ENCODE data around the gene NOXO1. TPM values are rescaled to one million over a fixed set of nuclear protein-coding genes. Genes with fewer than 3 reads are reported as not detected.

Gene NOXO1
- total and polyA plus RNA-seq, 10 of the 15 experiments (the other 5 are each of a cell fraction or from before 2014, with no cell fraction given): 0.09 to 0.76 (median 0.26) TPM; not detected in 4

DNA sequence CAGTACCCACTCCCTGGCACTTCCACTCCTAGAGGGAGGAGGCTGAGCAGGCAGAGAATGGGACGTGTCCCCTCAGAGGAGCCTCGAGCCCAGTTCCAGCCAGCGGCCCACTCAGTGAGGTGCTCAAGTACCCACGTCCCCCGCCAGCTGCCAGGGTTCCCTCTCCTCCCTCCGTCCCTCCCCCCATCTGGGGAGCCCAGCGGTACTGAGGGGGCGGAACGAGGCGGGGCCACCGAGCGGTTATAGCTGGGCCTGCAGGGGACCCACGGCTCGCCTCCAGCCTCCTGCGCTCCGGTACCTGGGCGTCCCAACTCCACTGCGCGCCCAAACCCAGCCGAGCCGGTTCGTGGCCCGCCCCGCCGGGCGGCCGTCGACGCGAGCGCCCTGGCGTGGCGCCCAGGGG, 38.2 kb upstream of the NOXO1 start, which contains the start of gene NPW:
TSS of gene NPW (plus strand) at position 268 of the 403 bp plus-strand sequence.
- DNase-seq (ENCODE audit: low read depth, low spot score): no peak
- H3K27me3 ChIP-seq (replicated peaks in 1 of 2; ENCODE audit: control insufficient read depth in 2 of 2, insufficient read depth in 2 of 2, low read length in 1 of 2): peaks cover 3 to 8% of the 10 kb centered on the region in 2 experiments; a peak in 3 of 4 replicates
- FAIRE-seq: no peak
- ChIA-PET POLR2A (no interaction called here), CTCF (interaction anchor here (1.5 to 2.8 kb wide), 2 partner anchors 15 to 121 kb away, joined by 4 to 16 read pairs; no protein-coding TSS in a partner anchor), SMC1A (ENCODE audit: uncharacterized antibody, unreplicated experiment) (no interaction called here), RAD21 (ENCODE audit: unreplicated experiment) (interaction anchor here (2.3 kb wide), 1 partner anchor 120 kb away, joined by 7 read pairs; no protein-coding TSS in a partner anchor)
- H3K79me2 ChIP-seq (ENCODE audit: control insufficient read depth, insufficient read depth, low read length): no peaks in the 10 kb centered on the region
- H3K4me2 ChIP-seq (ENCODE audit: control insufficient read depth, insufficient read depth): peak within 1 kb of the TSS; percentile 3; the same call in 1 of the 2 replicates
- in situ Hi-C loops (cut with MboI) (loop anchor here (10.0 kb wide), 1 partner anchor 475 kb away; no protein-coding TSS in a partner anchor), intact Hi-C loops (cut with micrococcal nuclease; ENCODE audit: unreplicated experiment) (no loop called here)
- H3K27ac ChIP-seq (ENCODE audit: control insufficient read depth, insufficient read depth): no peak within 1 kb of the TSS
- H4K20me1 ChIP-seq (ENCODE audit: control insufficient read depth, insufficient read depth): no peaks in the 10 kb centered on the region
- TF ChIP-seq EGR1 (IDR thresholded peaks at IDR 0.05; ENCODE audit: borderline replicate concordance in 1 of 2, low read depth in 2 of 2, low read length in 2 of 2): peak in 1 of 2 experiments; percentile 53; a peak in 2 of 3 replicates
- TF ChIP-seq, protein P1, sequence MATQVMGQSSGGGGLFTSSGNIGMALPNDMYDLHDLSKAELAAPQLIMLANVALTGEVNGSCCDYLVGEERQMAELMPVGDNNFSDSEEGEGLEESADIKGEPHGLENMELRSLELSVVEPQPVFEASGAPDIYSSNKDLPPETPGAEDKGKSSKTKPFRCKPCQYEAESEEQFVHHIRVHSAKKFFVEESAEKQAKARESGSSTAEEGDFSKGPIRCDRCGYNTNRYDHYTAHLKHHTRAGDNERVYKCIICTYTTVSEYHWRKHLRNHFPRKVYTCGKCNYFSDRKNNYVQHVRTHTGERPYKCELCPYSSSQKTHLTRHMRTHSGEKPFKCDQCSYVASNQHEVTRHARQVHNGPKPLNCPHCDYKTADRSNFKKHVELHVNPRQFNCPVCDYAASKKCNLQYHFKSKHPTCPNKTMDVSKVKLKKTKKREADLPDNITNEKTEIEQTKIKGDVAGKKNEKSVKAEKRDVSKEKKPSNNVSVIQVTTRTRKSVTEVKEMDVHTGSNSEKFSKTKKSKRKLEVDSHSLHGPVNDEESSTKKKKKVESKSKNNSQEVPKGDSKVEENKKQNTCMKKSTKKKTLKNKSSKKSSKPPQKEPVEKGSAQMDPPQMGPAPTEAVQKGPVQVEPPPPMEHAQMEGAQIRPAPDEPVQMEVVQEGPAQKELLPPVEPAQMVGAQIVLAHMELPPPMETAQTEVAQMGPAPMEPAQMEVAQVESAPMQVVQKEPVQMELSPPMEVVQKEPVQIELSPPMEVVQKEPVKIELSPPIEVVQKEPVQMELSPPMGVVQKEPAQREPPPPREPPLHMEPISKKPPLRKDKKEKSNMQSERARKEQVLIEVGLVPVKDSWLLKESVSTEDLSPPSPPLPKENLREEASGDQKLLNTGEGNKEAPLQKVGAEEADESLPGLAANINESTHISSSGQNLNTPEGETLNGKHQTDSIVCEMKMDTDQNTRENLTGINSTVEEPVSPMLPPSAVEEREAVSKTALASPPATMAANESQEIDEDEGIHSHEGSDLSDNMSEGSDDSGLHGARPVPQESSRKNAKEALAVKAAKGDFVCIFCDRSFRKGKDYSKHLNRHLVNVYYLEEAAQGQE (IDR thresholded peaks at IDR 0.05; ENCODE audit: low read depth, low read length): no peak
- TF ChIP-seq, protein P2, sequence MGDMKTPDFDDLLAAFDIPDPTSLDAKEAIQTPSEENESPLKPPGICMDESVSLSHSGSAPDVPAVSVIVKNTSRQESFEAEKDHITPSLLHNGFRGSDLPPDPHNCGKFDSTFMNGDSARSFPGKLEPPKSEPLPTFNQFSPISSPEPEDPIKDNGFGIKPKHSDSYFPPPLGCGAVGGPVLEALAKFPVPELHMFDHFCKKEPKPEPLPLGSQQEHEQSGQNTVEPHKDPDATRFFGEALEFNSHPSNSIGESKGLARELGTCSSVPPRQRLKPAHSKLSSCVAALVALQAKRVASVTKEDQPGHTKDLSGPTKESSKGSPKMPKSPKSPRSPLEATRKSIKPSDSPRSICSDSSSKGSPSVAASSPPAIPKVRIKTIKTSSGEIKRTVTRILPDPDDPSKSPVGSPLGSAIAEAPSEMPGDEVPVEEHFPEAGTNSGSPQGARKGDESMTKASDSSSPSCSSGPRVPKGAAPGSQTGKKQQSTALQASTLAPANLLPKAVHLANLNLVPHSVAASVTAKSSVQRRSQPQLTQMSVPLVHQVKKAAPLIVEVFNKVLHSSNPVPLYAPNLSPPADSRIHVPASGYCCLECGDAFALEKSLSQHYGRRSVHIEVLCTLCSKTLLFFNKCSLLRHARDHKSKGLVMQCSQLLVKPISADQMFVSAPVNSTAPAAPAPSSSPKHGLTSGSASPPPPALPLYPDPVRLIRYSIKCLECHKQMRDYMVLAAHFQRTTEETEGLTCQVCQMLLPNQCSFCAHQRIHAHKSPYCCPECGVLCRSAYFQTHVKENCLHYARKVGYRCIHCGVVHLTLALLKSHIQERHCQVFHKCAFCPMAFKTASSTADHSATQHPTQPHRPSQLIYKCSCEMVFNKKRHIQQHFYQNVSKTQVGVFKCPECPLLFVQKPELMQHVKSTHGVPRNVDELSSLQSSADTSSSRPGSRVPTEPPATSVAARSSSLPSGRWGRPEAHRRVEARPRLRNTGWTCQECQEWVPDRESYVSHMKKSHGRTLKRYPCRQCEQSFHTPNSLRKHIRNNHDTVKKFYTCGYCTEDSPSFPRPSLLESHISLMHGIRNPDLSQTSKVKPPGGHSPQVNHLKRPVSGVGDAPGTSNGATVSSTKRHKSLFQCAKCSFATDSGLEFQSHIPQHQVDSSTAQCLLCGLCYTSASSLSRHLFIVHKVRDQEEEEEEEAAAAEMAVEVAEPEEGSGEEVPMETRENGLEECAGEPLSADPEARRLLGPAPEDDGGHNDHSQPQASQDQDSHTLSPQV (IDR thresholded peaks at IDR 0.05): no peak
- H3K9ac ChIP-seq (ENCODE audit: control insufficient read depth, insufficient read depth, low read length): no peak within 1 kb of the TSS
- ATAC-seq: peak; percentile 13; the same call in 2 of the 3 replicates
- H3K9me3 ChIP-seq (replicated peaks; ENCODE audit: control insufficient read depth, insufficient read depth, low read length): no peaks in the 10 kb centered on the region
- H3K36me3 ChIP-seq (ENCODE audit: control insufficient read depth in 2 of 2, insufficient read depth in 2 of 2, low read length in 1 of 2): no peaks in the 10 kb centered on the region
- no peak within 1 kb of the TSS for H2AFZ ChIP-seq (ENCODE audit: control insufficient read depth, low read depth, low read length)
- no peak within 1 kb of the TSS for H3K4me3 ChIP-seq
- BruUV-seq (replicated peaks): no TSS peak
- WGBS (ENCODE audit: insufficient coverage, insufficient replicate concordance, low lambda C conversion rate, missing lambda C conversion rate): 1% methylated on average over 26 of the region's 33 CpGs
- H3K4me1 ChIP-seq (ENCODE audit: control insufficient read depth, insufficient read depth, low read length): peaks cover 7% of the 10 kb centered on the region

All from GM12878 (cell line).